ENCODE results near the gene RPS28. TPM values are rescaled to one million over a fixed set of nuclear protein-coding genes. Genes with fewer than 3 reads are reported as not detected.

Gene RPS28
- total RNA-seq, 1 experiment from 2014 or later, result 1,515 TPM

DNA sequence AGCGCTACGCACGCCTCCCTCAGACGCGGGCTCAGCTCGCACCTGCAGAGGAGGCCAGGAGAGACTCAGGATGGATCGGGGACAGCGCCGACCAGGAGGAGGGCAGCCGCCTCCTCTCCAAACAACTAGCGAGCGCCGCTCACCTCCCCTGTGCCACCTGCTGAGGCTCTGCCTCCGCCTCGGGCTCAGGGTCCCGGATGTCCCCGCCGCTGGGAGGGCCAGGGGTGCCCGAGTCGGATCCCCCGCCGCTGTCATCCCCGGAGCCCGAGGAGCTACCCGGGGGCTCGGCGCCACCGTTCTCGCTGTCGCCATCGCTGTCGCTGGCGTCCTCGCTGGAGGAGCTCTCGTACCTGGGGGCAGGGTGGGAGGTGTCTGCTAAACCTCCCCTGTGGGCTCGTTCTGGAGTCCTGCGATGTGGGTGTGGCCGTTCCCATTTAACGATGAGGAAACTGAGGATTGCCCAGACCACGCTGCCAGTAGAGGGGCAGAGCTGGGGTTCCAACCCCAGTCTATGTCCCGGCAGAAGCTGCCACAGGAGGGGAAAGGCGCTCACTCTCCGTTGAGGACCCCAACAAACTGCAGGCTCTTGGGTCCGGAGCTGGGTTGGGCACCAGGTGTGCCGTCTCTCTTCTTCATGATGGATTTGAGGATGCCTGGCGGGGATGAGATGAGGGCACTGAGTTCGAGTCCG, 12.6 kb downstream of the RPS28 start:
- no peak for DNase-seq
- no TSS peak for BruUV-seq (replicated peaks)
- Histone ChIP-seq H3K27me3 (replicated peaks; ENCODE audit: control insufficient read depth, insufficient read depth, low read length) (peaks cover 1% of the 10 kb centered on the region; the same call in 1 of the 2 replicates), H3K36me3 (ENCODE audit: control insufficient read depth, insufficient read depth, low read length) (no peaks in the 10 kb centered on the region), H3K4me1 (peaks cover 8% of the 10 kb centered on the region), H3K9me3 (no peaks in the 10 kb centered on the region), H3K4me3 (ENCODE audit: low read depth, low read length) (peak overlapping the region; percentile 54)
- H3K36me3 Mint-ChIP-seq (ENCODE audit: insufficient read depth, unreplicated experiment), result no peaks in the 10 kb centered on the region
- H3K4me1 Mint-ChIP-seq (ENCODE audit: low read depth, unreplicated experiment), result peaks cover 8% of the 10 kb centered on the region
- no peaks in the 10 kb centered on the region for H3K9me3 Mint-ChIP-seq (ENCODE audit: unreplicated experiment)
- H3K27ac Mint-ChIP-seq (ENCODE audit: unreplicated experiment), result no peak overlapping the region
- TF ChIP-seq, protein P1, sequence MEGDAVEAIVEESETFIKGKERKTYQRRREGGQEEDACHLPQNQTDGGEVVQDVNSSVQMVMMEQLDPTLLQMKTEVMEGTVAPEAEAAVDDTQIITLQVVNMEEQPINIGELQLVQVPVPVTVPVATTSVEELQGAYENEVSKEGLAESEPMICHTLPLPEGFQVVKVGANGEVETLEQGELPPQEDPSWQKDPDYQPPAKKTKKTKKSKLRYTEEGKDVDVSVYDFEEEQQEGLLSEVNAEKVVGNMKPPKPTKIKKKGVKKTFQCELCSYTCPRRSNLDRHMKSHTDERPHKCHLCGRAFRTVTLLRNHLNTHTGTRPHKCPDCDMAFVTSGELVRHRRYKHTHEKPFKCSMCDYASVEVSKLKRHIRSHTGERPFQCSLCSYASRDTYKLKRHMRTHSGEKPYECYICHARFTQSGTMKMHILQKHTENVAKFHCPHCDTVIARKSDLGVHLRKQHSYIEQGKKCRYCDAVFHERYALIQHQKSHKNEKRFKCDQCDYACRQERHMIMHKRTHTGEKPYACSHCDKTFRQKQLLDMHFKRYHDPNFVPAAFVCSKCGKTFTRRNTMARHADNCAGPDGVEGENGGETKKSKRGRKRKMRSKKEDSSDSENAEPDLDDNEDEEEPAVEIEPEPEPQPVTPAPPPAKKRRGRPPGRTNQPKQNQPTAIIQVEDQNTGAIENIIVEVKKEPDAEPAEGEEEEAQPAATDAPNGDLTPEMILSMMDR (IDR thresholded peaks at IDR 0.05; ENCODE audit: insufficient read depth in 1 of 2, low read depth in 1 of 2, low read length in 1 of 2, severe bottlenecking in 1 of 2, unreplicated experiment in 1 of 2), result no peak
- H3K27me3 Mint-ChIP-seq (ENCODE audit: insufficient read depth, unreplicated experiment), result peaks cover 3% of the 10 kb centered on the region
- ChIA-PET POLR2A (interaction anchor here (1.5 kb wide), 1 partner anchor 12 kb away, joined by 5 read pairs; the partner anchor contains the start of genes NDUFA7 and RPS28), CTCF (interaction anchor here (0.7 kb wide), 1 partner anchor 15 kb away, joined by 3 read pairs; no protein-coding TSS in a partner anchor)
- H3K4me3 Mint-ChIP-seq (ENCODE audit: unreplicated experiment), result peak overlapping the region; percentile 52
- intact Hi-C loops (cut with micrococcal nuclease; ENCODE audit: unreplicated experiment), result no loop called here

DNA sequence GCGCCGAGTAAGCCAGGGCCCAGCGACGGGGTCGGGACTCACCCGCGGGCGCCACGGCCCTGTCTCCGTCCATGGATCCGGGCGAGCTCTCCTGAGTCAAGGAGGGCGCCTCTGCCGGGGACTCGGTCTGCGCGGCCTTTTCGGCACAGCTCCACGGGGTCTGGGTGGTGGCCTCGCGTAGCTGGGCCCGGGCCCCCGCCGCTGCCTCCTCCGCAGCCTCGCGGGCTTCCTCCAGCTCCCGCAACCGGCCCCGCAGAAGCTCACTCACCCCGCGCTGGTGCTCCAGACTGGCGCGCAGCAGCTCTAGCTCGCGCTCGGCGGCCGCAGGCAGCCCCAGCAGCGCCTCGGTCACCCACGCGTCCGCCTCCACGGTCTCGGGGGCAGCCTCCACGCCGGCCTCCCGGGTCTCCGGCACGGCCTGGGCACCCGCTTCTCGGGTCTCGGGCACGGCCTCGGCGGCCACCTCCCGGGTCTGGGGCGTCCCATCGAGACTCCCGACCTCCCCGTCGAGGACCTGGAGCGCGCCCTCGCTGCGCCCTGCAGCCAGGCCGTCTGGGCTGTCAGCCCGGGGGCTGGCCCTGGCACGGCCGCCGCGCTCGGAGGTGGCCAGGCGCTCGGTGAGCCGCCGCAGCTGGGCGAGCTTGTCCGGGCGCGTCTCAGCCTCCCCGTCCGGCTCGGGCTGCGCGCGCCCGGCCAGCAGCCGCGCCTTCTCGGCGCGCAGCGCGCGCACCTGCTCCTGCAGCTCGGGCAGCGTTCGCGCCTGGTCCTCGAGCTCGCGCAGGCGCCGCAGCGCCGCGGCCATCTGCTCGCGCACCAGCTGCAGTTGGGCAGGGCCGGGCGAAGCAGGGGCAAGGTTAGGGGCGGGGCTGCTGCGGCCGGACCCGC, 13.4 kb downstream of the RPS28 start:
- no peaks in the 10 kb centered on the region for H3K36me3 ChIP-seq (ENCODE audit: control insufficient read depth, insufficient read depth, low read length)
- H3K4me1 ChIP-seq, result peaks cover 4% of the 10 kb centered on the region
- Mint-ChIP-seq H3K4me3 (ENCODE audit: unreplicated experiment) (peak overlapping the region; percentile 52), H3K9me3 (ENCODE audit: unreplicated experiment) (no peaks in the 10 kb centered on the region), H3K27me3 (ENCODE audit: insufficient read depth, unreplicated experiment) (peaks cover 3% of the 10 kb centered on the region), H3K36me3 (ENCODE audit: insufficient read depth, unreplicated experiment) (no peaks in the 10 kb centered on the region), H3K27ac (ENCODE audit: unreplicated experiment) (no peak overlapping the region), H3K4me1 (ENCODE audit: low read depth, unreplicated experiment) (peaks cover 5% of the 10 kb centered on the region)
- no TSS peak for BruUV-seq (replicated peaks)
- peaks cover 1% of the 10 kb centered on the region; the same call in 1 of the 2 replicates for H3K27me3 ChIP-seq (replicated peaks; ENCODE audit: control insufficient read depth, insufficient read depth, low read length)
- POLR2A ChIA-PET, result interaction anchor here (0.6 to 1.5 kb wide), 5 partner anchors 8 to 56 kb away, joined by 3 to 5 read pairs (median 5); partner anchors contain the start of genes NDUFA7 and RPS28
- H3K9me3 ChIP-seq, result no peaks in the 10 kb centered on the region
- peak; percentile 71 to 80 for DNase-seq
- H3K4me3 ChIP-seq (ENCODE audit: low read depth, low read length), result peak overlapping the region; percentile 54
- TF ChIP-seq, protein P1 (IDR thresholded peaks at IDR 0.05; ENCODE audit: insufficient read depth in 1 of 2, low read depth in 1 of 2, low read length in 1 of 2, severe bottlenecking in 1 of 2, unreplicated experiment in 1 of 2), result no peak
- intact Hi-C loops (cut with micrococcal nuclease; ENCODE audit: unreplicated experiment), result no loop called here
- CTCF ChIA-PET, result interaction anchor here (0.7 to 1.3 kb wide), 5 partner anchors 8 to 26 kb away, joined by 3 to 6 read pairs (median 3); partner anchors contain the start of genes NDUFA7 and RPS28

Measured in Caco-2 (cell line).